ENCODE measurements around the gene BRSK1.

The BRSK1 gene

GRCh38 chr19:55312621-55313512, 29.1 kb downstream of the BRSK1 start:
- no peak overlapping the region for H3K4me3 ChIP-seq (ENCODE audit: low read length)
- no peak for TF ChIP-seq CTCF (conservative IDR thresholded peaks at IDR 0.05; ENCODE audit: low read depth, low read length)
- DNase-seq (ENCODE audit: low read depth): no peak

- no peak for TF ChIP-seq CTCF (conservative IDR thresholded peaks at IDR 0.05; ENCODE audit: low read depth, low read length)
- no peak overlapping the region for H3K4me3 ChIP-seq (ENCODE audit: low read length)
- no peak for DNase-seq (ENCODE audit: low read depth)
Observed at GRCh38 chr19:55314396-55314795, 30.6 kb downstream of the BRSK1 start.

GRCh38 chr19:55315956-55316525, 32.2 kb downstream of the BRSK1 start:
- DNase-seq (ENCODE audit: low read depth): no peak
- H3K4me3 ChIP-seq (ENCODE audit: low read length): no peak overlapping the region
- TF ChIP-seq CTCF (conservative IDR thresholded peaks at IDR 0.05; ENCODE audit: low read depth, low read length): no peak

GRCh38 chr19:55316646-55317045, 32.8 kb downstream of the BRSK1 start:
- DNase-seq (ENCODE audit: low read depth): no peak
- no peak for TF ChIP-seq CTCF (conservative IDR thresholded peaks at IDR 0.05; ENCODE audit: low read depth, low read length)
- H3K4me3 ChIP-seq (ENCODE audit: low read length): no peak overlapping the region

GRCh38 chr19:55319785-55320184, 36.0 kb downstream of the BRSK1 start:
- no peak for TF ChIP-seq CTCF (conservative IDR thresholded peaks at IDR 0.05; ENCODE audit: low read depth, low read length)
- DNase-seq (ENCODE audit: low read depth): no peak
- H3K4me3 ChIP-seq (ENCODE audit: low read length): peak overlapping the region; percentile 18

- no peak overlapping the region for H3K4me3 ChIP-seq (ENCODE audit: low read length)
Observed at GRCh38 chr19:55320844-55321419, 37.1 kb downstream of the BRSK1 start.

More at GRCh38 chr19:55320844-55321419, 37.1 kb downstream of the BRSK1 start:
- DNase-seq (ENCODE audit: low read depth): no peak
- no peak for TF ChIP-seq CTCF (conservative IDR thresholded peaks at IDR 0.05; ENCODE audit: low read depth, low read length)
